ENCODE measurements around the gene SMAD6. TPM values are rescaled to one million over a fixed set of nuclear protein-coding genes. Genes with fewer than 3 reads are reported as not detected.

SMAD6 gene
- total and polyA plus RNA-seq, 2 experiments from 2014 or later, result 1.6 to 15.7 TPM

GRCh38 chr15:66724732-66725463 lies 22.9 kb downstream of the SMAD6 start:
- Histone ChIP-seq H3K4me2 (no peak overlapping the region), H3K27me3 (ENCODE audit: insufficient read depth) (no peaks in the 10 kb centered on the region), H3K4me3 (no peak overlapping the region), H3F3A (replicated peaks; ENCODE audit: low read depth) (0 out of 2 replicates have a peak, but pooled peaks cover 3% of the 10 kb centered on the region), H3K36me3 (ENCODE audit: insufficient read depth) (no peaks in the 10 kb centered on the region; the same call in 1 of the 2 replicates), H4K20me1 (replicated peaks; ENCODE audit: insufficient read depth) (no peaks in the 10 kb centered on the region), H2AFZ (no peak overlapping the region), H3K27ac (ENCODE audit: low read depth) (0 out of 2 replicates have a peak overlapping the region, but pooled peaks have one; percentile 26), H3K4me1 (ENCODE audit: insufficient read depth) (peaks cover 8% of the 10 kb centered on the region), H3K9me2 (ENCODE audit: insufficient read depth) (no peaks in the 10 kb centered on the region), H3K79me2 (replicated peaks; ENCODE audit: insufficient read depth) (no peaks in the 10 kb centered on the region)
- Mint-ChIP-seq H3K9me3 (no peaks in the 10 kb centered on the region), H3K27me3 (ENCODE audit: insufficient read depth, low read depth, poor library complexity) (peaks cover 5% of the 10 kb centered on the region), H3K4me1 (peaks cover 11% of the 10 kb centered on the region; the same call in 2 of the 3 replicates), H3K27ac (no peak overlapping the region), H3K36me3 (ENCODE audit: low read depth) (no peaks in the 10 kb centered on the region), H3K4me3 (no peak overlapping the region)
- no peak for TF ChIP-seq STAT1 (IDR thresholded peaks at IDR 0.05; ENCODE audit: unreplicated experiment)
- TF ChIP-seq EZH2phosphoT487 (IDR thresholded peaks at IDR 0.05; ENCODE audit: unreplicated experiment), result no peak
- no peak for TF ChIP-seq JUNB (IDR thresholded peaks at IDR 0.05; ENCODE audit: unreplicated experiment)
- no peak for TF ChIP-seq POLR2AphosphoS5 (IDR thresholded peaks at IDR 0.05; ENCODE audit: low read depth)
- no peak for TF ChIP-seq CREB1 (CRISPR knock-in tag; IDR thresholded peaks at IDR 0.05; ENCODE audit: low read depth)
- TF ChIP-seq ETS1 (IDR thresholded peaks at IDR 0.05), result no peak
- no peak for TF ChIP-seq CTCF (conservative IDR thresholded peaks at IDR 0.05; ENCODE audit: low read depth in 2 of 2)
- TF ChIP-seq ZNF462 (CRISPR knock-in tag; IDR thresholded peaks at IDR 0.05), result no peak
- TF ChIP-seq REST (IDR thresholded peaks at IDR 0.05; ENCODE audit: unreplicated experiment), result no peak
- DNase-seq (ENCODE audit: low spot score) (no peak), ATAC-seq (no peak)
